ENCODE results near the gene NPR2. TPM values are rescaled to one million over a fixed set of nuclear protein-coding genes. Genes with fewer than 3 reads are reported as not detected.
A peak's percentile ranks its signal among the peaks of the same experiment; 100 is the strongest.

The NPR2 gene
- total RNA-seq, 1 experiment from 2014 or later, result 18.0 TPM

GRCh38 chr9:35748858-35749514, 42.4 kb upstream of the NPR2 start, which contains the start of the genes GBA2 and RGP1:
GBA2 (minus strand) TSS chr9:35749228; CDS start chr9:35748704, 524 bp downstream.
RGP1 (plus strand) TSS chr9:35749287; CDS start chr9:35749756, 469 bp downstream.
- peak; percentile 92 for DNase-seq
- H3K27me3 ChIP-seq (ENCODE audit: low read length), result no peaks in the 10 kb centered on the region
- peaks cover 31% of the 10 kb centered on the region for H4K20me1 ChIP-seq (ENCODE audit: insufficient read depth, low read depth, low read length)
- H3K4me1 ChIP-seq (ENCODE audit: low read length), result peaks cover 37% of the 10 kb centered on the region
- H3K9me2 ChIP-seq (replicated peaks; ENCODE audit: insufficient read depth, low read length), result no peaks in the 10 kb centered on the region
- no peaks in the 10 kb centered on the region for H3K9me3 ChIP-seq (ENCODE audit: low read length)
- H3K27ac ChIP-seq (ENCODE audit: low read length), result peak within 1 kb of the TSS; percentile 43; the same call in 1 of the 2 replicates
- H3K36me3 ChIP-seq (ENCODE audit: insufficient read depth, low read length), result peaks cover 14% of the 10 kb centered on the region; the same call in 1 of the 2 replicates
- H2AFZ ChIP-seq (ENCODE audit: low read length), result peak within 1 kb of the TSS; percentile 22; the same call in 1 of the 2 replicates
- peaks cover 62% of the 10 kb centered on the region for H3K79me2 ChIP-seq (ENCODE audit: low read length)
- H3K9ac ChIP-seq (ENCODE audit: low read length), result peak within 1 kb of the TSS; percentile 88
- peak within 1 kb of the TSS; percentile 92 for H3K4me2 ChIP-seq (ENCODE audit: low read depth, low read length, poor library complexity, severe bottlenecking)
- H3K4me3 ChIP-seq (ENCODE audit: low read length), result peak within 1 kb of the TSS; percentile 87

DNA sequence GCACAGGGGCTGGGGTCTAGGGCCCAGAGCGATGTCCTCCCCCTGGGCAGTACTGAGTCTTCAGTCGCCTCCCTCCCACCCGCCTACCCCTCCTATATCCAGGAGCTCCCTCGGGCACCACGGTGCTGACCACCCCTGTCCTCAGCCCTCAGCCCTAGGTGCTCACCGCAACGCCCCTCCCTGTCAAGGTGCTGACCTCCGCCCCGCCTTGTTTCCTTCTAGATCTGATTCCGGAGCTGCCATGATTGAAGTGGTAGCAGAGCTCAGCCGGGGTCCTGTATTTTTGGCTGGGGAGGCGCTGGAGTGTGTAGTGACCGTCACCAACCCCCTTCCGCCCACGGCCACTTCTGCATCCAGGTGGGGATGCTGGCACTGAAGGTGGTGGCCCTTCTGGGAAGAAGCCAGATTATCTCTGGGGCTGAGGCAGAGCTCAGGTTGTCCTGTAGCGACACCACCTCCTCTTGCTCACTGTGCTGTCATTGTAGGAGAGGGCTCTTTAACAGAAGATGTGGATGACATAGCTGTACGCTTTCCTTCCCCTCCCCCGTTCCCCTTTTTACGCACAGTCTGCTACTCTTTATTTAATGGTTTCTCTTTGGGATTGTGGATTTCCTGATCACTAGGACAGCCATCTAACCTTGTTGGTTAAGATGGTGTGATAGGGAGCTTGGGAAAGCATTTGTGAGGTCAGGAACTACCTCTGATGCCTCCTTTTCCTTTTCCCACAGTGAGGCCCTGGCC, 41.7 kb upstream of the NPR2 start:
- Histone ChIP-seq H3K79me2 (ENCODE audit: low read length) (peaks cover 55% of the 10 kb centered on the region), H3K4me3 (ENCODE audit: low read length) (peak overlapping the region; percentile 87), H3K4me1 (ENCODE audit: low read length) (peaks cover 37% of the 10 kb centered on the region), H3K27me3 (ENCODE audit: low read length) (no peaks in the 10 kb centered on the region), H4K20me1 (ENCODE audit: insufficient read depth, low read depth, low read length) (peaks cover 31% of the 10 kb centered on the region), H3K27ac (ENCODE audit: low read length) (peak overlapping the region; percentile 43; the same call in 1 of the 2 replicates), H2AFZ (ENCODE audit: low read length) (peak overlapping the region; percentile 22; the same call in 1 of the 2 replicates), H3K36me3 (ENCODE audit: insufficient read depth, low read length) (peaks cover 7% of the 10 kb centered on the region; the same call in 1 of the 2 replicates), H3K4me2 (ENCODE audit: low read depth, low read length, poor library complexity, severe bottlenecking) (peak overlapping the region; percentile 92), H3K9me2 (replicated peaks; ENCODE audit: insufficient read depth, low read length) (no peaks in the 10 kb centered on the region), H3K9me3 (ENCODE audit: low read length) (no peaks in the 10 kb centered on the region), H3K9ac (ENCODE audit: low read length) (peak overlapping the region; percentile 88)
- DNase-seq, result peak; percentile 76

DNA sequence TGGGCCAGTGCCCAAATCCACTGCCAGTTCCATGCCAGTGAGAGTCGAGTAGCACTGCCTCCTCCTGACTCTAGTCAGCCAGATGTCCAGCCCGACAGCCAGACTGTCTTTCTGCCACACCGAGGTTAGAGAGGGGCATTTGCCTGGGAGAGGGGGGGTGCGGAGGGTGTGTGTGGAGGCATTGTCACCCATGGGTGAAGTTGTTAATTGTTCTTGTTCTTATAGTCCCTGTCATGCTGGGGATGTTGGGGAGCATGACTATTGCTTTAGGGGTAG, 41.2 kb upstream of the NPR2 start:
- no peaks in the 10 kb centered on the region for H3K27me3 ChIP-seq (ENCODE audit: low read length)
- peaks cover 38% of the 10 kb centered on the region for H3K4me1 ChIP-seq (ENCODE audit: low read length)
- H3K36me3 ChIP-seq (ENCODE audit: insufficient read depth, low read length), result peaks cover 6% of the 10 kb centered on the region; the same call in 1 of the 2 replicates
- H3K4me2 ChIP-seq (ENCODE audit: low read depth, low read length, poor library complexity, severe bottlenecking), result peak overlapping the region; percentile 92
- H3K79me2 ChIP-seq (ENCODE audit: low read length), result peaks cover 51% of the 10 kb centered on the region
- no peak for DNase-seq
- peak overlapping the region; percentile 43; the same call in 1 of the 2 replicates for H3K27ac ChIP-seq (ENCODE audit: low read length)
- peak overlapping the region; percentile 88 for H3K9ac ChIP-seq (ENCODE audit: low read length)
- H3K9me3 ChIP-seq (ENCODE audit: low read length), result no peaks in the 10 kb centered on the region
- peaks cover 31% of the 10 kb centered on the region for H4K20me1 ChIP-seq (ENCODE audit: insufficient read depth, low read depth, low read length)
- H2AFZ ChIP-seq (ENCODE audit: low read length), result no peak overlapping the region
- H3K4me3 ChIP-seq (ENCODE audit: low read length), result peak overlapping the region; percentile 87
- no peaks in the 10 kb centered on the region for H3K9me2 ChIP-seq (replicated peaks; ENCODE audit: insufficient read depth, low read length)

DNA sequence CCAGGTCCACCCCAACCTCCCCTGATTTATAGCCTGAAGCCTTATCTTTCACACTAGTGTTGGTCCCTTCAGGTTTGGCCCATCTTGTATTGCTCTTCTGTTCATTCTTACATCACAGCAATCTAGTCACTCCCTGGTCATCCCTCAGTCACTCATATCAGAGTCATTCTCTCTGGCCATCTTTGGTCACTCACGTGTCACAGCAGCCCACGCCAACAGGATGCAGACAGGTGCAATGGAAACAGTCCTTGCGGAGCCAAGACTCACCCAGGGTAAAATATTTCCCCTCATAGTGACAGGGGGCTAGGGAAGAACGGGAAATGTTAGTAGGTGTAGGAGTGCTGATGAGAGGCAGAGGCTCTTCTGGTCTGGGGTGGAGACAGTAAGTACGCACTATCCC, 37.9 kb upstream of the NPR2 start:
- H3K27ac ChIP-seq (ENCODE audit: low read length), result no peak overlapping the region
- no peaks in the 10 kb centered on the region for H3K9me2 ChIP-seq (replicated peaks; ENCODE audit: insufficient read depth, low read length)
- no peak overlapping the region for H3K4me3 ChIP-seq (ENCODE audit: low read length)
- H3K9me3 ChIP-seq (ENCODE audit: low read length), result no peaks in the 10 kb centered on the region
- no peaks in the 10 kb centered on the region for H3K36me3 ChIP-seq (ENCODE audit: insufficient read depth, low read length)
- DNase-seq, result no peak
- peaks cover 2% of the 10 kb centered on the region; the same call in 1 of the 2 replicates for H4K20me1 ChIP-seq (ENCODE audit: insufficient read depth, low read depth, low read length)
- H3K79me2 ChIP-seq (ENCODE audit: low read length), result peaks cover 44% of the 10 kb centered on the region
- peaks cover 31% of the 10 kb centered on the region for H3K4me1 ChIP-seq (ENCODE audit: low read length)
- H3K27me3 ChIP-seq (ENCODE audit: low read length), result no peaks in the 10 kb centered on the region
- H2AFZ ChIP-seq (ENCODE audit: low read length), result no peak overlapping the region
- H3K4me2 ChIP-seq (ENCODE audit: low read depth, low read length, poor library complexity, severe bottlenecking), result no peak overlapping the region
- H3K9ac ChIP-seq (ENCODE audit: low read length), result no peak overlapping the region

- Histone ChIP-seq H3K4me3 (ENCODE audit: low read length) (no peak within 1 kb of the TSS), H3K79me2 (ENCODE audit: low read length) (peaks cover 49% of the 10 kb centered on the region), H3K4me2 (ENCODE audit: low read depth, low read length, poor library complexity, severe bottlenecking) (no peak within 1 kb of the TSS), H3K9me3 (ENCODE audit: low read length) (no peaks in the 10 kb centered on the region), H4K20me1 (ENCODE audit: insufficient read depth, low read depth, low read length) (no peaks in the 10 kb centered on the region), H2AFZ (ENCODE audit: low read length) (no peak within 1 kb of the TSS), H3K36me3 (ENCODE audit: insufficient read depth, low read length) (no peaks in the 10 kb centered on the region), H3K9me2 (replicated peaks; ENCODE audit: insufficient read depth, low read length) (no peaks in the 10 kb centered on the region), H3K27ac (ENCODE audit: low read length) (no peak within 1 kb of the TSS), H3K9ac (ENCODE audit: low read length) (no peak within 1 kb of the TSS), H3K27me3 (ENCODE audit: low read length) (no peaks in the 10 kb centered on the region), H3K4me1 (ENCODE audit: low read length) (peaks cover 39% of the 10 kb centered on the region)
- no peak for DNase-seq
These were observed 37.1 kb upstream of the NPR2 start, which contains the start of gene MSMP for GRCh38 chr9:35754264-35754663. MSMP (minus strand) TSS chr9:35754276; CDS start chr9:35754129, 147 bp downstream.

GRCh38 chr9:35755071-35755470, 36.3 kb upstream of the NPR2 start:
- Histone ChIP-seq H3K36me3 (ENCODE audit: insufficient read depth, low read length) (no peaks in the 10 kb centered on the region), H3K27me3 (ENCODE audit: low read length) (no peaks in the 10 kb centered on the region), H3K9ac (ENCODE audit: low read length) (no peak overlapping the region), H3K79me2 (ENCODE audit: low read length) (peaks cover 49% of the 10 kb centered on the region), H4K20me1 (ENCODE audit: insufficient read depth, low read depth, low read length) (no peaks in the 10 kb centered on the region), H3K4me1 (ENCODE audit: low read length) (peaks cover 34% of the 10 kb centered on the region), H3K9me3 (ENCODE audit: low read length) (no peaks in the 10 kb centered on the region), H3K27ac (ENCODE audit: low read length) (no peak overlapping the region), H3K9me2 (replicated peaks; ENCODE audit: insufficient read depth, low read length) (no peaks in the 10 kb centered on the region), H3K4me3 (ENCODE audit: low read length) (no peak overlapping the region), H2AFZ (ENCODE audit: low read length) (no peak overlapping the region), H3K4me2 (ENCODE audit: low read depth, low read length, poor library complexity, severe bottlenecking) (no peak overlapping the region)
- DNase-seq, result no peak

DNA sequence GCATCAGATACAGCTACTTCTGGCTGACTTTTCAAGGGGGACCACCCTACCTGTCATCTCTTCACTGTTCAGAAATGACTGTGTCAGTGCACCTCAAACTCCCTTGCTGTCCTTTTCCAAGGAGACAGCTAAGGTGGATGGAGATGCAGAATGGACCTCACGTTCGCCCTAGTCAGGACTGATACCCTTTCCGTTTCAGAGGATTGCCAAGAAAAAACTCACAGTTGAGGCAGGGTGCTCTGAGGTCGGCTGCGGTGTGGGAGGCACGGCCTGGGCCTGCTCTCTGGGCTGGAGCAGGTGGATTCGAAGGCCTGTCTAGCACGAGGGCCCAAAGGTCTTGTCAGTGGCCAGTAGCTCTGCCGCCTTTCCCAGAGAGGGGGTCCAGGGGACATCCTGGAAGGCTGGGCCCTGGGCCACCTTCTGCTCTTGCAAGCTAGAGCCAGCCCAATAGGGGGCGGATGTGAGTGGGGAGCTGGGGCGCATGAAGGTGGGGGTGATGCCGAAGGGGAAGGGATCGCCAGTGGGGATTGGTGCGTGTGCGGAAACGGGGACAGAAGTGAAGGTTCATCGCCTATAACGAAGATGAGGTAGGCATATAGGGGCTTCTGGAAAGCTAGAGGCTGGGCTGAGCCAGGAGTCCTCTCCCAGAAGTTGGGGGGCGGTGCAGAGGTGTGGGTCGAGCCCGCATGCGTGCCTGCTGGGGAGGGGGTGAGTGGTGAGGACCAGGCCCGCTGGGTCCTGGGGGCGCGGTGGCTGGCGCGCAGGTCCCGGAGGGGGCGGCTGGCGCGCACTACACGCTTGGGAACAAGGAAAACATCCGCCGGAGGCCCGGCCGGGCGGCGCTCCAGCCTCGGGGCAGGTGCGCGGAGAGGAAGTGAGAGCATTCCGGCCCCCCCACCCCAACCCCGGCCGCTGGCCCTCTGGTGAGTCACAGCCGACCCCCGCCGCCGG, 34.8 kb upstream of the NPR2 start:
- Histone ChIP-seq H4K20me1 (ENCODE audit: insufficient read depth, low read depth, low read length) (no peaks in the 10 kb centered on the region), H3K27me3 (ENCODE audit: low read length) (no peaks in the 10 kb centered on the region), H3K9me2 (replicated peaks; ENCODE audit: insufficient read depth, low read length) (no peaks in the 10 kb centered on the region), H3K36me3 (ENCODE audit: insufficient read depth, low read length) (peaks cover 7% of the 10 kb centered on the region; the same call in 1 of the 2 replicates), H3K4me2 (ENCODE audit: low read depth, low read length, poor library complexity, severe bottlenecking) (peak overlapping the region; percentile 78), H3K9me3 (ENCODE audit: low read length) (no peaks in the 10 kb centered on the region), H3K27ac (ENCODE audit: low read length) (peak overlapping the region; percentile 92), H3K4me1 (ENCODE audit: low read length) (peaks cover 28% of the 10 kb centered on the region), H3K9ac (ENCODE audit: low read length) (peak overlapping the region; percentile 92), H3K4me3 (ENCODE audit: low read length) (peak overlapping the region; percentile 87), H2AFZ (ENCODE audit: low read length) (peak overlapping the region; percentile 32; the same call in 1 of the 2 replicates), H3K79me2 (ENCODE audit: low read length) (peaks cover 56% of the 10 kb centered on the region)
- DNase-seq, result peak; percentile 94
